Spleen (tissue), 7 donors: ENCODE measurements around the gene ENDOV.

ENCODE experiments used
- CTCF ChIP-seq, 11 experiments: fragments of 200-600 bp in 7 of 11; fragments of 450-650 bp in 4 of 11; sonication (generic) in 4 of 11; IDR thresholded peaks in 8 of 11; conservative IDR thresholded peaks in 3 of 11; 1 replicate in 7 of 11; 2 replicates in 4 of 11; pipeline versions ENCODE4 v1.4.0 to v1.8.0; 2016 to 2021; ENCODE audit warnings: antibody characterized with exemption in 11 of 11, inconsistent platforms in 4 of 11, mild to moderate bottlenecking in 1 of 11
- POLR2A ChIP-seq, 3 donors: fragments of 450-650 bp; IDR thresholded peaks; one replicate each; pipeline ENCODE4 v1.5.1; 2017; ENCODE audit warnings: antibody characterized with exemption in 3 of 3, mild to moderate bottlenecking in 1 of 3
- donor health status: DM: no; HTN: no; CAD: no; lungs with moderate emphysema.
- donor health status: DM: no; HTN: no; CAD: no.
- donor health status: DM: no; HTN: no; CAD: no.

- TF ChIP-seq CTCF (IDR thresholded peaks at IDR 0.05 in 8 of 11, conservative IDR thresholded peaks at IDR 0.05 in 3 of 11) (no peak), POLR2A (IDR thresholded peaks at IDR 0.05) (no peak)
Measured at GRCh38 chr17:80372922-80373570, 41.9 kb upstream of the ENDOV start.
